Activated T-helper 2 cell treated with anti-CD3 and anti-CD28 coated beads, Interferon-gamma antibody, Interleukin-2, Interleukin-4, amounts not matched to agents 10 μg/mL and 5 μg/mL and 100 μg/mL, durations not matched to agents 14 hours and 24 hours and 36 hours (primary cell): ENCODE measurements around the gene RNF223. TPM values are rescaled to one million over a fixed set of nuclear protein-coding genes. Genes with fewer than 3 reads are reported as not detected.
"Not testable (repeated sequence)": the region's sequence is repeated elsewhere in the genome, so short reads cannot be mapped to it uniquely, and the experiment has no call there.

Source experiments
- DNase-seq: peaks from one replicate; pipeline ENCODE4 v3.0.0; 2021; ENCODE audit warnings: low spot score
- H3K27ac Mint-ChIP-seq: one replicate; pipeline ENCODE4 v1.8.0; 2021; ENCODE audit warnings: mixed read lengths
- H3K27me3 Mint-ChIP-seq: one replicate; pipeline ENCODE4 v1.8.0; 2021; ENCODE audit warnings: low read depth, mixed read lengths
- H3K36me3 Mint-ChIP-seq: one replicate; pipeline ENCODE4 v1.8.0; 2021; ENCODE audit warnings: low read depth, mixed read lengths
- H3K4me1 Mint-ChIP-seq: one replicate; pipeline ENCODE4 v1.8.0; 2021; ENCODE audit warnings: low read depth, mixed read lengths
- H3K4me3 Mint-ChIP-seq: one replicate; pipeline ENCODE4 v1.8.0; 2021; ENCODE audit warnings: low read depth, mild to moderate bottlenecking, moderate library complexity, mixed read lengths
- H3K9me3 Mint-ChIP-seq: one replicate; pipeline ENCODE4 v1.8.0; 2021; ENCODE audit warnings: mixed read lengths
- intact Hi-C: fragments of 100-400 bp; cut with micrococcal nuclease; formaldehyde crosslinking; loops from one replicate; pipeline ENCODE4 v1.15.1; 2023
- total RNA-seq: library from RNA; stranded (reverse); gene quantifications from 2 replicates; pipeline ENCODE4 v1.2.3, GENCODE V29; 2022

RNF223 gene
- total RNA-seq, 1 donor from 2014 or later: not detected

GRCh38 chr1:1116701-1117468, 42.8 kb upstream of the RNF223 start:
- H3K4me3 Mint-ChIP-seq: peak overlapping the region; percentile 52
- peaks cover 24% of the 10 kb centered on the region for H3K36me3 Mint-ChIP-seq
- intact Hi-C loops: loop anchor here (2.0 to 10.0 kb wide), 5 partner anchors 52 to 190 kb away; partner anchors contain the start of genes ACAP3, PUSL1 and UBE2J2
- peaks cover 12% of the 10 kb centered on the region for H3K27me3 Mint-ChIP-seq
- peak; percentile 30 for DNase-seq
- peaks cover 8% of the 10 kb centered on the region for H3K4me1 Mint-ChIP-seq
- no peak overlapping the region for H3K27ac Mint-ChIP-seq
- H3K9me3 Mint-ChIP-seq: peaks cover 15% of the 10 kb centered on the region

- peaks cover 30% of the 10 kb centered on the region for H3K36me3 Mint-ChIP-seq
- H3K9me3 Mint-ChIP-seq: peaks cover 16% of the 10 kb centered on the region
- H3K4me3 Mint-ChIP-seq: peak within 1 kb of the TSS; percentile 82
- peak within 1 kb of the TSS; percentile 78 for H3K27ac Mint-ChIP-seq
- peak; percentile 97 for DNase-seq
- peaks cover 12% of the 10 kb centered on the region for H3K27me3 Mint-ChIP-seq
- H3K4me1 Mint-ChIP-seq: peaks cover 8% of the 10 kb centered on the region
- intact Hi-C loops: loop anchor here (2.0 to 10.0 kb wide), 5 partner anchors 51 to 191 kb away; partner anchors contain the start of genes ACAP3, PUSL1 and UBE2J2
Observed at GRCh38 chr1:1115786-1116700, 41.9 kb upstream of the RNF223 start, which contains the start of gene C1orf159. Gene C1orf159 (minus strand): TSS chr1:1116089. CDS start chr1:1091543, 24,546 bp downstream.

GRCh38 chr1:1115136-1115785, 41.2 kb upstream of the RNF223 start:
- Mint-ChIP-seq H3K4me1 (peaks cover 8% of the 10 kb centered on the region), H3K9me3 (peaks cover 16% of the 10 kb centered on the region), H3K36me3 (peaks cover 32% of the 10 kb centered on the region), H3K27ac (peak overlapping the region; percentile 26), H3K4me3 (peak overlapping the region; percentile 82), H3K27me3 (peaks cover 10% of the 10 kb centered on the region)
- intact Hi-C loops: loop anchor here (5.0 to 10.0 kb wide), 3 partner anchors 50 to 192 kb away; partner anchors contain the start of genes ACAP3, PUSL1 and UBE2J2
- no peak for DNase-seq

GRCh38 chr1:1114431-1114830, 40.3 kb upstream of the RNF223 start:
- DNase-seq: no peak
- H3K4me1 Mint-ChIP-seq: peaks cover 8% of the 10 kb centered on the region
- intact Hi-C loops: loop anchor here (10.0 kb wide), 2 partner anchors 50 to 160 kb away; partner anchors contain the start of gene UBE2J2
- H3K27me3 Mint-ChIP-seq: peaks cover 8% of the 10 kb centered on the region
- H3K27ac Mint-ChIP-seq: no peak overlapping the region
- H3K4me3 Mint-ChIP-seq: peak overlapping the region; percentile 82
- H3K9me3 Mint-ChIP-seq: peaks cover 16% of the 10 kb centered on the region
- H3K36me3 Mint-ChIP-seq: peaks cover 35% of the 10 kb centered on the region

GRCh38 chr1:1112237-1112985, 38.3 kb upstream of the RNF223 start:
- Mint-ChIP-seq H3K4me1 (peaks cover 8% of the 10 kb centered on the region), H3K36me3 (peaks cover 38% of the 10 kb centered on the region), H3K27me3 (no peaks in the 10 kb centered on the region), H3K27ac (no peak overlapping the region), H3K9me3 (peaks cover 16% of the 10 kb centered on the region), H3K4me3 (no peak overlapping the region)
- DNase-seq: no peak
- intact Hi-C loops: loop anchor here (10.0 kb wide), 2 partner anchors 48 to 162 kb away; partner anchors contain the start of gene UBE2J2

- Mint-ChIP-seq H3K27ac (no peak overlapping the region), H3K36me3 (peaks cover 38% of the 10 kb centered on the region), H3K27me3 (no peaks in the 10 kb centered on the region), H3K4me3 (no peak overlapping the region), H3K9me3 (peaks cover 16% of the 10 kb centered on the region), H3K4me1 (peaks cover 8% of the 10 kb centered on the region)
- DNase-seq: no peak
- intact Hi-C loops: loop anchor here (10.0 kb wide), 2 partner anchors 47 to 163 kb away; partner anchors contain the start of gene UBE2J2
Observed at GRCh38 chr1:1111516-1112236, 37.6 kb upstream of the RNF223 start.

GRCh38 chr1:1110561-1110971, 36.5 kb upstream of the RNF223 start:
- Mint-ChIP-seq H3K4me1 (peaks cover 8% of the 10 kb centered on the region), H3K36me3 (peaks cover 38% of the 10 kb centered on the region), H3K27ac (no peak overlapping the region), H3K27me3 (no peaks in the 10 kb centered on the region), H3K9me3 (peaks cover 16% of the 10 kb centered on the region), H3K4me3 (no peak overlapping the region)
- intact Hi-C loops: loop anchor here (10.0 kb wide), 2 partner anchors 46 to 164 kb away; partner anchors contain the start of gene UBE2J2
- no peak for DNase-seq

- Mint-ChIP-seq H3K27me3 (no peaks in the 10 kb centered on the region), H3K9me3 (peaks cover 16% of the 10 kb centered on the region), H3K4me3 (no peak overlapping the region), H3K27ac (no peak overlapping the region), H3K4me1 (peaks cover 3% of the 10 kb centered on the region), H3K36me3 (peaks cover 37% of the 10 kb centered on the region)
- intact Hi-C loops: loop anchor here (10.0 kb wide), 2 partner anchors 45 to 165 kb away; partner anchors contain the start of gene UBE2J2
- DNase-seq: no peak
Observed at GRCh38 chr1:1109743-1110142, 35.6 kb upstream of the RNF223 start.

- Mint-ChIP-seq H3K36me3 (peaks cover 24% of the 10 kb centered on the region), H3K27me3 (no peaks in the 10 kb centered on the region), H3K4me3 (no peak overlapping the region), H3K9me3 (peaks cover 3% of the 10 kb centered on the region), H3K4me1 (peaks cover 9% of the 10 kb centered on the region), H3K27ac (no peak overlapping the region)
- intact Hi-C loops: no loop called here
- no peak for DNase-seq
Observed at GRCh38 chr1:1106510-1107221, 32.6 kb upstream of the RNF223 start.

- H3K36me3 Mint-ChIP-seq: peaks cover 28% of the 10 kb centered on the region
- H3K27me3 Mint-ChIP-seq, intact Hi-C loops, H3K27ac Mint-ChIP-seq, DNase-seq, H3K4me3 Mint-ChIP-seq: not testable (repeated sequence)
- H3K9me3 Mint-ChIP-seq: peaks cover 17% of the 10 kb centered on the region
- H3K4me1 Mint-ChIP-seq: peaks cover 17% of the 10 kb centered on the region
Observed at GRCh38 chr1:1104152-1104551, 30.0 kb upstream of the RNF223 start.
